ENCODE data around the gene MCUB. TPM values are rescaled to one million over a fixed set of nuclear protein-coding genes. Genes with fewer than 3 reads are reported as not detected.

MCUB gene
- total RNA-seq, 1 donor from 2014 or later, result 3.9 TPM

DNA sequence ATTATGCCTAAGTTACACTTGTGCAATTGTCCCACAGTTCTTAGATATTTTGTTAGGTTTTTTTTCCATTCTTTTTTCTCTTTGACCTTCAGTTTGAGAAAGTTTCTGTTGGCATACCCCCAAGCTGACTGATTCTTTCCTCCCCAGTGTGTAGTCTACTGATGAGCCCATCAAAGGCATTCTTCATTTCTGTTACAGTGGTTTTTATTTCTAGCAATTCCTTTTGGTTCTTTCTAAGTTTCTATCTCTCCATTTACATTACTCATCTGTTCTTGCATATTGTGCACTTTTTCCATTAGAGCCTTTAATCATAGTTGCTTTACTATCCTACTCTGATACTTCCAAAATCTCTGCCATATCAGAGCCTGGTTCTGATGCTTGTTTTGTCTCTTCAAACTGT lies 111.3 kb downstream of the MCUB start:
- Mint-ChIP-seq H3K4me1 (ENCODE audit: low read depth) (peaks cover 4% of the 10 kb centered on the region), H3K4me3 (ENCODE audit: low read depth) (no peak overlapping the region), H3K27ac (no peak overlapping the region), H3K36me3 (ENCODE audit: insufficient read depth) (peaks cover 6% of the 10 kb centered on the region), H3K27me3 (no peaks in the 10 kb centered on the region), H3K9me3 (ENCODE audit: low read depth) (peaks cover 12% of the 10 kb centered on the region)
- no peak for DNase-seq (ENCODE audit: low spot score, unreplicated experiment)
- TF ChIP-seq CTCF (IDR thresholded peaks at IDR 0.05; ENCODE audit: unreplicated experiment), result no peak

DNA sequence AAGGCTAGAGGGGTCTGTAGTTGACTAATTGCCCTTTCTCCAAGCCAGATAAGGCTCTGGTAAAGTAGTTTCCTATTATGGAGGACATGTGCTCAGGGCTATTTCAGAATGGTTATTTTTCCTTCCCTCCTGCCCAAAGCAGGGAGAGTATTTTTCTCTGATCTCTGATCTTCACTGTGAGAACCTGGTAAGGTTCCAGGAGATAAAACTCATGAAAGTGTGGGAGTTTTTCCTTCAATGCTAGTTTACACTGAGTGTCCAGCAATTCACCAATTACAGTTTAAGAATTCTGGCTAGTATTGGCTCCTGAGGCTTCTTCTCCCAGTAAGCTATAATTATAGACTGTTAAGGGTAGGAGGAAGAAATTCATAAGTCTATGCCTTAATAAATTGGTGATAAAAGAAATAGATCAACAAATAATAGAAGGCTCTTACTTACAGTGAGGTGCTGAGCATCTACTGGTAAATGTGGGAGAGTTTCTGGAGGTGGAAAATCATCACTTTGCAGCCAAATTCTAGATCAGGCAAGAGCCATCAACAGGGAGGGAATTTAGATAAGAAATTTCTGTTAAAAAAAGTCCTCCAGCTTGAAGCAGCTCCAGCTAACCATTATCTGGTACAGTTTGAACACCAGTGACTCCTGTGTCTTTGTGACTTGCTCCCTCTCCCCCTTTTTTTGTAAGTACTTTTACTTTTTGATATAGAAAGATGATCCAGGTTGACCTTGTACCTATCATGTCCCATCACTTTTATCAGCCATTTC lies 112.3 kb downstream of the MCUB start:
- Mint-ChIP-seq H3K27ac (no peak overlapping the region), H3K4me3 (ENCODE audit: low read depth) (no peak overlapping the region), H3K9me3 (ENCODE audit: low read depth) (peaks cover 19% of the 10 kb centered on the region), H3K27me3 (no peaks in the 10 kb centered on the region), H3K4me1 (ENCODE audit: low read depth) (peaks cover 1% of the 10 kb centered on the region), H3K36me3 (ENCODE audit: insufficient read depth) (peaks cover 9% of the 10 kb centered on the region)
- TF ChIP-seq CTCF (IDR thresholded peaks at IDR 0.05; ENCODE audit: unreplicated experiment), result no peak
- no peak for DNase-seq (ENCODE audit: low spot score, unreplicated experiment)

GRCh38 chr4:109673303-109673702 lies 113.3 kb downstream of the MCUB start:
- Mint-ChIP-seq H3K9me3 (ENCODE audit: low read depth) (peaks cover 20% of the 10 kb centered on the region), H3K27ac (no peak overlapping the region), H3K4me3 (ENCODE audit: low read depth) (no peak overlapping the region), H3K36me3 (ENCODE audit: insufficient read depth) (peaks cover 9% of the 10 kb centered on the region), H3K4me1 (ENCODE audit: low read depth) (no peaks in the 10 kb centered on the region), H3K27me3 (no peaks in the 10 kb centered on the region)
- TF ChIP-seq CTCF (IDR thresholded peaks at IDR 0.05; ENCODE audit: unreplicated experiment), result no peak
- no peak for DNase-seq (ENCODE audit: low spot score, unreplicated experiment)

GRCh38 chr4:109675181-109675580 lies 115.1 kb downstream of the MCUB start:
- Mint-ChIP-seq H3K36me3 (ENCODE audit: insufficient read depth) (peaks cover 15% of the 10 kb centered on the region), H3K4me3 (ENCODE audit: low read depth) (no peak overlapping the region), H3K27me3 (no peaks in the 10 kb centered on the region), H3K27ac (no peak overlapping the region), H3K9me3 (ENCODE audit: low read depth) (peaks cover 25% of the 10 kb centered on the region), H3K4me1 (ENCODE audit: low read depth) (no peaks in the 10 kb centered on the region)
- no peak for TF ChIP-seq CTCF (IDR thresholded peaks at IDR 0.05; ENCODE audit: unreplicated experiment)
- DNase-seq (ENCODE audit: low spot score, unreplicated experiment), result no peak

GRCh38 chr4:109675843-109676242 lies 115.8 kb downstream of the MCUB start:
- Mint-ChIP-seq H3K27ac (no peak overlapping the region), H3K36me3 (ENCODE audit: insufficient read depth) (peaks cover 20% of the 10 kb centered on the region), H3K4me3 (ENCODE audit: low read depth) (no peak overlapping the region), H3K4me1 (ENCODE audit: low read depth) (no peaks in the 10 kb centered on the region), H3K27me3 (no peaks in the 10 kb centered on the region), H3K9me3 (ENCODE audit: low read depth) (peaks cover 31% of the 10 kb centered on the region)
- TF ChIP-seq CTCF (IDR thresholded peaks at IDR 0.05; ENCODE audit: unreplicated experiment), result no peak
- DNase-seq (ENCODE audit: low spot score, unreplicated experiment), result no peak
